Measurements from ENCODE around the gene SEMA4C.

SEMA4C gene

GRCh38 chr2:96879545-96880040 lies 9.7 kb upstream of the SEMA4C start:
- no peak for DNase-seq

DNA sequence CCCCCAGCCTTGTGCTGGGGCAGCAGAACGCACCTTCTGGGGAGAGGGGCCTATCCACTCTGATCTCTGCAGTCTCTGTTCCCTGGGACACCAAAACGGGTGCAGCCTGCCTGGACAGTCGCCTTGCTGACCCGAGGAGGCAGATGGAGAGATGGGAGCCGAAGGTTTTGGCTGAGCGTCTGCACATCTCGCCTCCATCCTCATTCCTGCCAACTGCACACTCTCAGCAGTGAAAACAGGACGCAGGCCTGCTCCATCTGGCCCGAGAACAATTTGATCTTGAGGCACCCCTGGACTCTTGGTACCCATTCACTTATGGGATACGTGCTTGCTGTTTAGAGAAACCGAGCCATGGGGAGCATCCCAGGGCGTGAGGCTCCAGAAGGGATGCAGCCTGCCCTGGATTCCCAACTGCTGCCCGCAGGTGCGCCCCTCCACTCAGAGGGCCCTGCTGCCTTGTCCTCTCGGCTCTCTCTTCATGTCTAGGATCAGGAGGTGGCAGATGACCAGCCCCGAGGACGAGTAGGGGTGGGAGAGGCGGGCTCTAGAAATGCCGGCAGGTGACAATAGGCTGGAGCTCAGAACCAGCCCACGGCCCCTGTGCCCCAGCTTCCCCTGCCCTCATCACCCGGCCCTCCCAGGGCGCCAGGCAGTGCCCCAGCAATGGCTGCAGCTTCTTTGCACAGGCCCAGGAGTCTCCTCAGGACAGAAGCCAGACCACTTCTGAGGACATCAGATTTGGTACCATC lies 9.1 kb upstream of the SEMA4C start:
- DNase-seq: no peak

DNA sequence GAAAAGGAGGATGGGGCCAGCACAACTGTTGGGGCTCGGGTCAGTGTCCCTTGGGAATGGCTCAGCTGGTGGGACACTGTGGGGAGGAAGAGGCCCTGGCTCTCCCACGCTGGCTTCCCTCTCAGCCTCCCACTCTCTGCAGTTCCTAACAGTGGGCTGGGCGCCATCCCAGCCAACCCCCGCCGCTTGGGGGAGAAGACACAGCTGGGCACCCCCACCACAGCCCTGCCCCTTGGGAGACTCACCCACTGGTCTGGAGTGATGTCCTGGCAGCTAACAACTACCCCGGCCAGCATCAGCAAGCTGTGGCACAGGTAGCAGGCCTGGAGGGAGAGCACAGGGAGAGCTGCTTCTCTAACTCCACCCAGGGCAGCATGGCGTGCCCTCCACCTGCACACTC lies 8.3 kb upstream of the SEMA4C start:
- no peak for DNase-seq

DNA sequence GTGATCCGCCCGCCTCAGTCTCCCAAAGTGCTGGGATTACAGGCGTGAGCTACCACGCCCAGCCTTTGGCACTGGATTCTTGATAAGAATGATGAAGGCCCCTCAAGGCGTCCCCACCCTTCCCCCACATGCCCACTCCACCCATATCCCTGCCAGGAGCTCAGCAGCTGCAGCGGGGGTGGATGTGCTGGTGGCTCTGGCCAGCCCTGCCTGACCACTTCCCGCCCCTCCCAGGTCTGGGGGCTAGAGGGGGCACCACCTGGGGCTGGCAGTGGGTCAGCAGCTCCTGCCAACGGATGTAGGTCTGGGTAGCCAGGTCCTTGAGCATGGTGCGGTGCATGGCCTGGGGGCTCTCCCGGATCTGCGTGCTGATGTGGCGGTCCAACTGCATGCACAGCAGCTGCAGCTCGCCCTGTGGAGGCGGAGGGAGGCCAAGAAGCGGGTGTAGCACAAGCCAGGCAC lies 7.8 kb upstream of the SEMA4C start:
- no peak for DNase-seq

- no peak for DNase-seq
These were observed 7.2 kb upstream of the SEMA4C start for GRCh38 chr2:96877042-96877451.

GRCh38 chr2:96876269-96877041 lies 6.6 kb upstream of the SEMA4C start:
- DNase-seq: no peak

DNA sequence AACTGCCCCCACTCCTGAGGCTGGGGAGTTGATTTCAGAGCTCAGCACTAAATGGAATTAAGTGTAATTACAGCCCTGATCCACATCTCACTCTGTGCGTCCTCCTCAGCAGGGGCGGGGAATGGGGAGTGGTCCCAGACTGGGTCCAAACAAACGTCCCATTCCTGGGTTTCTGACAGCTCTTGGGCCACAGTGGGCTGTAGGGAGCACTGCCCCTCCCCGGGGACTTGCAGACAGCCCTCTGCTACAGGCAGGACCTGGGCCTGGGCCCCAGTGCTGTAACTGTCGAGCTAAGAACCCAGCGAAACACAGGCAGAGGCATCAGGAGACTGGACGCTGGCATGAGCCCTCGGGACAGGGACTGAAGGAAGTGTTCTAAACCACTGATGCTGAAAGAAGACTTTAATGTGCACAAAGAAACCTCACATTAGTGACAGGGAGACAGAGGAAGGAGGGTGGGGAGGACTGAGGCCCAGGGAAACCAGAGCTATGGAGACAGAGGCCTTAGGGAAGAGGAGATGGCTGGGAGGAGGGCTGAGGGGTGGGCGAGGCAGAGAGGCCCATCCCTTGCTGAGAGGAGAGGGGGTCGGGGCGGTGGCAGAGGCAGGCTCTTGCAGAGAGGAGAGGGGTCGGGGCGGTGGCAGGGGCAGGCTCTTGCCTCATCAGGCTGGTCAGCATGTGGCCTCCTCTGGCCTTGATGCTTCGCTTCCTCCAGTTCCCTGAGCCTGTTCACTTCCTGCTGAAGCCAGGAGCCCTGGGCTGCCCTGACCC lies 5.8 kb upstream of the SEMA4C start:
- no peak for DNase-seq

DNA sequence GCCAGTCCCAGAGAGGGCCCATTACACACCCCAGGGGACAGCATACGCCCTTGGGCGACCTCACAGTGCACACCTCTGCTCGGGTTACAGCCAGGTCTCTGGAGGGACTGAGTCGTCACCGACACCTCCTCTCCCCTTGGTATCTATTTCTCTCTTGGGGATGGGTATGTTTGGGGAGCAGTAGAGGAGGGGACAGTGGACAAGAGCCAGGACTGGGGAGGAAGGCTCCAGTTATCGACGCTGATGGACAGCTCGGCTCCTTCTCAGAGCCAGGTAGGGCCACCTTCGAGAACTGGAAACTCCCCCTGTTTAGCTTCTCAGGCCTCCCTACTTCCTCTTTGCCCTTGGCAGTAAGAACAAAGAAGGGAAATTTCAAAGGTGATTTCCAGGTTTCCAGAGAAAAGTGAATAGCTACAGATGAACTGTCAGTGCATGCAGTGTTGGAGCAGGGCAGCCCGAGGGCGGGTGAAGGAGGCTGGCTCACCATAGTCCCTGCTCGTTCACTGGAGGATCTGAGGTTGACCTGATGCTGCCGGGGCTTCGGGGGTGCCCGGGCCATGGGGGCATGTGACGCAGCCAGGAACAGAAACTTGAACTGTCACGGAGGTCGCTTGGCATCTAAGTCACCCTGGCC lies 4.4 kb upstream of the SEMA4C start:
- no peak for DNase-seq

GRCh38 chr2:96873651-96874096 lies 3.8 kb upstream of the SEMA4C start:
- DNase-seq: peak; percentile 44

GRCh38 chr2:96872591-96873349 lies 2.9 kb upstream of the SEMA4C start:
- no peak for DNase-seq

DNA sequence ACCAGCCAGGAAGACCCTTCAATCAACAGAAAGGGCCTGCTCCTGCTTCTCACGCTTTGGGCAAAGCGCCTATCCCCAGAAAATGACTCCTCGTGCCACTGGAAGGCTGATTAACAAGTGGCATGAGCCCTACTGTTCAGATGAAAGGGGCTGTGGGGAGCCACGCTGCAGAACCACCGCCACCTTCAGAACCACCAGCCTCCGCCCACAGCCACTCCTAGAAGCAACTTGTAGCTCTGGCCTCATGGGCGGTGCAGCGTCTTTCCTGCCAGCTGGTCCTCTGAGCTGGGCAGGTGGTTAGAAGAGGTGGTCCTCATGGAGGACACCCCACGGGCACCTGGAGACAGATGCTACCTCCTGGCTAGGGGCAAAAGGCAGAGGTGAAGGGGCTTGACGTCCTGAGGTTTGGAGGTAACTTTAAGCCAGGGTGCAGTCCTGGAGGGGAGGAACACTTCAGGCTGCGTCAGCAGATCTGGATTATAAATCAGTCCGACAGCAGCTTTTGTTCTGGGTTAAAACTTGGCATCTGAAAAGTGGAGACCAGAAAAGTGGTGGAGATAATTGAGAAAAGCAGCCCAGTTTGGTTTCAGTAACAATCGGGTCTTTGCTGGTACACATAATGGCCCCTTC lies 861 bp upstream of the SEMA4C start:
- DNase-seq: peak; percentile 56

- DNase-seq: no peak
These were observed 529 bp downstream of the SEMA4C start for GRCh38 chr2:96869281-96869821.

GRCh38 chr2:96868555-96869280 lies 1.2 kb downstream of the SEMA4C start:
- peak; percentile 64 for DNase-seq

GRCh38 chr2:96867756-96868554 lies 1.9 kb downstream of the SEMA4C start:
- peak; percentile 40 for DNase-seq

DNA sequence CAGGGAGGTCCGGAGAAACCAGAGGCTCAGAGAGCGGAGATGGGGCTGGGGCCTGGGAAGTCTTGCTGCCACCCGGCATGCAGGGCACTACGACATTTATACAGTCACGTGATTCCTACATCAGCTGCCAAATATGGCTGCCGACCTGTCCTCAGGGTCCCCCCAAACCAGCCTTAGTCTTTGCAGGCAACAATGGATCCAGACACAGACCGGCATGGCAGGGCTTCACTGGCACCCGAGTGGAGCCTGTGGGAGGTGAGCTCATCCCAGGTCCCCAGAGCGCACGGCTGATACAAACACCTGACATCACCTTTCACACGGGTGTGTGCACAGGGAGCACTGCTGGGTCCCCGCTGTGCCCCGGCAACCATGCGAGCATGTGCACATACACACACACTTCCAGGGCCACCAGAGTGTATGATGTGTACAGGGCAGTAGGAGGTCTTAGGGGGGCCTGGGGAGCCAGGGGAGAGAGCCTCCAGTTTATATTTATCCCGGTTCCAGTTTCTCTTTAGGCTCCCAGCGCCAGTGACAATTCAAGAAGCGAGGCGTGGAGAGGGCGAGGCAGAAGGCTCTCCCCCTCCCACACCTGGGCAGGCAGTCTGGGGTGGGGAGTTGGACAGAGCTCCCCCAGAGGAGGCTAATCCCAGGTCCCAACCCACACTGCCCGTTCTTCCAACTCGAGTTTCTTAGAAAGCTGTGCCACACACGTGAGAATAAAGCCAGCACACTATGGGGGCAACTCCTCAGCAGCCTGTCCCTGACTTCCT lies 2.7 kb downstream of the SEMA4C start:
- DNase-seq: no peak

DNA sequence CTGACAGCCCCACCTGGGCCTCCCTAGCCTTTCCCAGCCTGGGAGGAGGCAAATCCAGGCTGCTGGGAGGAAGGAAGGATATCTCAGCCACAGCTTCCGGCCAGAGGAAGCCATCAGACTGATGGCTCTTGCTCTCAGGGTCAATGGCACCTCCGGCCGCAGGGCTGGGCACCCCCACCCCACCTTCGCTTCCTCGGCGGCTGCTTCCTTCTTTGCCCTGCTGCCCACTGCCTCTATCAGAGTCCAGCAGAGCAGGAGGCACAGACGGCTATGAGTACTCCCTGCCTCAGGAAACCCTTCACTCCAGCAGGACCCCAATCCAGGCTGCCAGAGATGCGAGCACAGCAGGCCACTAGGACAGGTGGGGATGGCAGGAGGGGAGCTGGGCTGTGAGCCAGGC lies 3.3 kb downstream of the SEMA4C start:
- DNase-seq: no peak

- no peak for DNase-seq
These were observed 3.7 kb downstream of the SEMA4C start for GRCh38 chr2:96866149-96866548.

DNA sequence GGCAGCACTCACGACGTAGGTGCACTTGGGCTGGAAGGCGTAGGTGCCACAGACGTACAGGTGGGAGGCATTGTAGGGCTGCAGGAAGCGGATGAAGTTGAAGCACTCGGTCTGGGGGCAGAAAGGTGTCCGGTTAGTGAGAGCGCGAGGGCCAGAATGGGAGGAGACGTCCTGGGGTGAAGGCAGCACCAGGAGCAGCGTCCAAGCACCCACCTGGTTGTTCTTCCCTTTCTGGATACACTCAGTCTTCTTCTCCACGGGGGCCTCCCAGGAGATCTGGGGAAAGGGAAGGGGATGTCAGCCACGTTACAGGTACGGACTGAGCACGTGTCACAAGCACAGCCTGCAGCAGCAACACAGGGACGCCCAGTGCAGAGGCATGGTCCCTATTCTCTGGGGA lies 4.2 kb downstream of the SEMA4C start:
- no peak for DNase-seq

Data from CD4-positive, alpha-beta T cell treated with Interleukin-15 for 1 hour (primary cell).